HFFc6 (cell line): ENCODE results near the gene TLX2. TPM values are rescaled to one million over a fixed set of nuclear protein-coding genes. Genes with fewer than 3 reads are reported as not detected.
A peak's percentile ranks its signal among the peaks of the same experiment; 100 is the strongest.

Source experiments
- DNase-seq: peaks from one replicate; pipeline ENCODE4 v3.0.0-alpha.2; 2018
- H3K27ac Mint-ChIP-seq: 2 replicates; pipeline ENCODE4 v1.8.0; 2020; ENCODE audit warnings: mild to moderate bottlenecking, mixed read lengths
- H3K27me3 Mint-ChIP-seq: 2 replicates; pipeline ENCODE4 v1.8.0; 2021; ENCODE audit warnings: mild to moderate bottlenecking, moderate library complexity, mixed read lengths; ENCODE audit not compliant: insufficient read depth
- H3K36me3 Mint-ChIP-seq: 2 replicates; pipeline ENCODE4 v1.8.0; 2021; ENCODE audit warnings: low read depth, mixed read lengths
- H3K4me1 Mint-ChIP-seq: 2 replicates; pipeline ENCODE4 v1.8.0; 2020; ENCODE audit warnings: low read depth, mixed read lengths
- H3K4me3 Mint-ChIP-seq: 2 replicates; pipeline ENCODE4 v1.8.0; 2020; ENCODE audit warnings: mild to moderate bottlenecking, moderate library complexity, mixed read lengths
- H3K9me3 Mint-ChIP-seq: 2 replicates; pipeline ENCODE4 v1.8.0; 2020; ENCODE audit warnings: mild to moderate bottlenecking, mixed read lengths
- CTCF ChIP-seq: fragments of 200-600 bp; sonication (generic); IDR thresholded peaks from 2 replicates; pipeline ENCODE4 v1.5.0; 2021; ENCODE audit warnings: antibody characterized with exemption, mild to moderate bottlenecking
- total RNA-seq, 6 experiments: library from RNA; stranded (reverse); fragmentation: NEBNext Ultra II Directional; extraction: Animal tissue kit (Norgen Biotek cat#: 25700); gene quantifications; 2 replicates in 1 of 6; 3 replicates in 5 of 6; pipeline ENCODE4 v1.2.3, GENCODE V29; 2021

The TLX2 gene
- total RNA-seq, 6 experiments from 2014 or later, result 0.17 to 0.31 (median 0.21) TPM

DNA sequence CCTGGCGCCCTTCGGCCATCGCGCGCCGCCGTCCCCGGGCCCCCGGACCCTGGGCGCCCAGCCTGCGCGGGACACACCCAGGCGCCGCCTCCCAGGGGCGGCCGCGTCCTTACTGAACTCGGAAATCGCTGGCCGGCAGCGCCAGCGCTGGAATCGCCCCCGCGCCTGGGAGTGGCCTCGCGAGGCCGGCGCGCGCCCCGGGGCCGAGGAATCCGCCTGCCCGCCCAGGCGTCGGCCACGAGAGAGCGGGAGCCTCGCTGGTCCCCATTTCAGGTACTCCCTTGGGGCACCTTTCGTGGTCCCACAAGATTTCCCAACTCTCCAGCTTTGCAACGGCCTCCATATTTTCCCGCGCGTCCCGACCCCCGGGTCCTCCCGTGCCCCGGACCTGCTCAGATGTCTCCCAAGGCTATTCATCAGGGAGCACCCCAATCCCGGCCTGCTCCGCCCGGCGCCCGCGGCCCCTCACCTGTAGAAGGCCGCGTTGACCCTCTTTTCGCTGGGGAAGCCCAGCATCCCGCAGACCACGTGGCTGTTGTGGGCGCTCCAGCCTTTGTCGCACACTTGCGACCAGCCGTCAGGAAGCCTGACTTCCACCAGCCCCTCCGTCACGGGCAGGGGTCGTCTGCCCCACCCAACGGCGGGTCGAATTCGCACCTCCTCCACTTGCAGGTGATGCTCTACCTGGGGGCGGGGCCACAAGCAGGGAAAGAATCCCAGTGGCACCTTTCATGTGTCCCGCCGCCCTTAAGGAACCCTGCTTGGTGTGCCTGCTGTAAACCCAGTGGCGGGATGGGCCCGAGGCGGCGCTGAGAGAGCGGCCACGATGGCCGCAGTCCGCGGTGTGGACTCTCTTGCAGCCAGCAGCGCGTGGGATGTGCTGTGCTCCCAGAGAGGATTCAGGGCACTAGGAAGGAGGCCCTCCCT lies 34.9 kb downstream of the TLX2 start:
- Mint-ChIP-seq H3K27me3 (peaks cover 5% of the 10 kb centered on the region), H3K36me3 (peaks cover 21% of the 10 kb centered on the region), H3K4me3 (peak overlapping the region; percentile 73), H3K4me1 (peaks cover 50% of the 10 kb centered on the region), H3K27ac (peak overlapping the region; percentile 58), H3K9me3 (no peaks in the 10 kb centered on the region)
- no peak for TF ChIP-seq CTCF
- no peak for DNase-seq

DNA sequence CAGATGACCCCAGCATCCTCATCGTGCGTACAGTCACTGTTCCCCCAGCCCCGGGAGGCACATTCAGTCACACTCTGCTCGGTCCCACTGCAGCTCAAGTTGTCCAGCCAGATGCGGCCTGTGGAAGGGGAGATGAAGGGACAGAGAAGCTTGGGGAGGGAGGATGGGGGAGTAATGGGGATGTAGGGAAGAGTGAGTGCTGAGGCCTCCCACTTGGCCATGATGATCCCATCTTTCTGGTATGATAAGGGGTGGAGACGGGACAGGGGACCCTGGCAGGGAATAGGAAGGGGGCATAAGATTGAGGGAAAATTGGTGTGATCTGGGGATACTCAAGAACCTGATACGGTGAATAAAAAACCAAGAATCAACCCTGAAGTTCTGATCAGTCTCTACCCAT lies 36.0 kb downstream of the TLX2 start:
- no peak for DNase-seq
- no peak for TF ChIP-seq CTCF
- H3K9me3 Mint-ChIP-seq, result no peaks in the 10 kb centered on the region
- H3K27ac Mint-ChIP-seq, result peak overlapping the region; percentile 48; the same call in 1 of the 2 replicates
- H3K27me3 Mint-ChIP-seq, result peaks cover 5% of the 10 kb centered on the region
- peak overlapping the region; percentile 73 for H3K4me3 Mint-ChIP-seq
- H3K36me3 Mint-ChIP-seq, result peaks cover 18% of the 10 kb centered on the region
- H3K4me1 Mint-ChIP-seq, result peaks cover 50% of the 10 kb centered on the region

DNA sequence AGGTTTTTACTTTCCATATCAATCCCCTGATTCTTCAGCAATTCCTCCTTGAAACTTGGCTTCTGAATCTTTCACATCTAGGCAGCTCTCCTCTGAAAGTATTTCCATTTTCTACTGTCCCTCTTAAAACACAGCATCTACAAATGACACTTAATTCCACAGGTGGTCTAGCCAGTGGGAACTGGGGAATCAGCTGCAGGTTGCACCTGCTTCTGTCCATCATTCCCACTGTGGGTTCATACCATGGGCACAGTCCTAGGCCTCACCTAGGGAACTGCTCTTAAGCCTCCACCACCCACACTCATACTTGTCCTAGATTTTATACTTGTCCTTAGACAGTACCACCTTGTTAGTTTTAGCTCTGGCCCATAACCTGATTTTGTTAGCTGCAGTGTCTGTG lies 37.3 kb downstream of the TLX2 start:
- no peak for DNase-seq
- H3K9me3 Mint-ChIP-seq, result no peaks in the 10 kb centered on the region
- no peak for TF ChIP-seq CTCF
- peaks cover 44% of the 10 kb centered on the region for H3K4me1 Mint-ChIP-seq
- H3K27ac Mint-ChIP-seq, result peak overlapping the region; percentile 28
- peak overlapping the region; percentile 91 for H3K4me3 Mint-ChIP-seq
- H3K27me3 Mint-ChIP-seq, result peaks cover 5% of the 10 kb centered on the region
- H3K36me3 Mint-ChIP-seq, result peaks cover 18% of the 10 kb centered on the region

DNA sequence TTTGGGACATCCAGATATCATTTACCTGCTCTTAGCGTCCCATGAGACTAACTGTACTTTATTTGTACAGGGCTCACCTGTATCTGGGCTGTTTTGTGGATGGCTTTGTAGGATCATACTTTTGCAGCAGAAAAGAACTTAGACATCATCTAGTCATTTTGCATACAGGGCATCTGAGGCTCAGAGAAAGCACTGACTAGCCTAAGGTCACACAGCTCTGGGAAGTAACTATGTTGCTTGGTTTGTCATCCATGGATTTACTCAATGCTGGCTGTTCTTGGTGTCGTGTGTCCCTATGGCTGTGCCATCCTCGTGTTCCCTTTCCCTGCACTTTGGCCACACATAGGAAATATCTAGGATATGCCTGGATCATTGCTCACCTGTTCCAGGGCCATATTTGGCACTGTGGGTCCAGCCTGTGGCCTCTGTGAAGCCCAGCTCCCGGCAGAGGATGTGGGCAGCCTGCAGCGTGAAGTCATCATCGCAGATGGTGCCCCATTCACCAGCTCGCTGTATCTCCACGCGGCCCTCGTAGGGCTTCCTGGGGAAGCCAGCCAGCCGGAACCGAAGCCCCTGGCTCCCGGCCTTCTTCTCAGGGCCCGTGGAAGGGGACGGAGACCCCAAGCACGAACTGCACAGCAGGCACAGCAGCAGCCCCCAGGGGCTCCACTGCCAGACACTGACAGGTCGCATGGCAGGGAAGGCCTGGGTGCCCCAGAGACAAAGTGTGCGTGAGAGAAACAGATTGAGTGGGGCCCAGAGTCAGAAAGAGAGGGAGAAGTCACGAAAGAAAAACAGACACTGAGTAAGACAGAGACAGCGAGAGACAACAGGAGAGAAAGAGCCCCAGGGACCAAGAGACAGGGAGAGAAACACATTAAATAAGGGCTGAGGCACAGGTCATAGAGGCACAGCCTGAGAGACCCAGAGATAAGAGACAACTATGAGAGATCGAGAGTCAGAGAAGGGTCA lies 38.0 kb downstream of the TLX2 start:
- peak overlapping the region; percentile 84 for H3K27ac Mint-ChIP-seq
- peak overlapping the region; percentile 91 for H3K4me3 Mint-ChIP-seq
- no peaks in the 10 kb centered on the region for H3K9me3 Mint-ChIP-seq
- no peak for DNase-seq
- no peak for TF ChIP-seq CTCF
- peaks cover 5% of the 10 kb centered on the region for H3K27me3 Mint-ChIP-seq
- peaks cover 44% of the 10 kb centered on the region for H3K4me1 Mint-ChIP-seq
- peaks cover 16% of the 10 kb centered on the region for H3K36me3 Mint-ChIP-seq
